Subcutaneous abdominal adipose tissue (tissue), 5 donors: ENCODE measurements around the gene GALNT12.

ENCODE experiments used
- H3K27ac ChIP-seq: one replicate; pipeline ENCODE4 v1.7.0; 2013; ENCODE audit warnings: low read depth, mild to moderate bottlenecking, inconsistent platforms, low read length, moderate library complexity
- H3K27me3 ChIP-seq, 5 donors: one replicate each; pipeline ENCODE4 v1.7.0; 2013; ENCODE audit warnings: low read length in 5 of 5, inconsistent platforms in 1 of 5; ENCODE audit not compliant: control insufficient read depth in 5 of 5, insufficient read depth in 4 of 5
- H3K36me3 ChIP-seq, 5 donors: one replicate each; pipeline ENCODE4 v1.7.0; 2013; ENCODE audit warnings: low read length in 5 of 5; ENCODE audit not compliant: control insufficient read depth in 5 of 5, insufficient read depth in 5 of 5
- H3K4me1 ChIP-seq, 5 donors: one replicate each; pipeline ENCODE4 v1.7.0; 2013; ENCODE audit warnings: low read length in 5 of 5, mild to moderate bottlenecking in 3 of 5, moderate library complexity in 1 of 5; ENCODE audit not compliant: control insufficient read depth in 5 of 5, insufficient read depth in 5 of 5
- H3K4me3 ChIP-seq, 5 donors: one replicate each; pipeline ENCODE4 v1.7.0; 2013; ENCODE audit warnings: low read length in 5 of 5, low read depth in 1 of 5
- H3K9ac ChIP-seq, 5 donors: one replicate each; pipeline ENCODE4 v1.7.0; 2013; ENCODE audit warnings: low read length in 5 of 5, mild to moderate bottlenecking in 4 of 5, moderate library complexity in 3 of 5
- H3K9me3 ChIP-seq, 5 donors: one replicate each; pipeline ENCODE4 v1.7.0; 2013; ENCODE audit warnings: low read length in 5 of 5; ENCODE audit not compliant: control insufficient read depth in 5 of 5
- donor health status: healthy.
- donor health status: healthy.
- donor health status: healthy.
- donor health status: healthy.
- donor health status: healthy.

GALNT12 gene

GRCh38 chr9:98811051-98811650 is 3.7 kb downstream of the GALNT12 start:
- no peak overlapping the region for H3K27ac ChIP-seq

GRCh38 chr9:98815391-98815951 is 8.0 kb downstream of the GALNT12 start:
- H3K36me3 ChIP-seq, result no peaks in the 10 kb centered on the region
- H3K9me3 ChIP-seq, result peaks cover 0 to 6% (median 3%) of the 10 kb centered on the region in 5 donors
- H3K27ac ChIP-seq, result no peak overlapping the region
- H3K9ac ChIP-seq, result no peak overlapping the region
- H3K4me3 ChIP-seq, result no peak overlapping the region
- H3K4me1 ChIP-seq, result no peaks in the 10 kb centered on the region
- no peaks in the 10 kb centered on the region for H3K27me3 ChIP-seq

More at GRCh38 chr9:98811051-98811650, 3.7 kb downstream of the GALNT12 start:
- no peak overlapping the region for H3K4me3 ChIP-seq
- H3K9ac ChIP-seq, result no peak overlapping the region
- H3K9me3 ChIP-seq, result no peaks in the 10 kb centered on the region
- peaks cover 2 to 21% (median 18%) of the 10 kb centered on the region in 5 donors for H3K4me1 ChIP-seq
- no peaks in the 10 kb centered on the region for H3K36me3 ChIP-seq
- H3K27me3 ChIP-seq, result peaks cover 3 to 18% (median 13%) of the 10 kb centered on the region in 5 donors

- Histone ChIP-seq H3K27ac (no peak overlapping the region), H3K9ac (no peak overlapping the region), H3K9me3 (peaks cover 0 to 6% (median 3%) of the 10 kb centered on the region in 5 donors), H3K36me3 (no peaks in the 10 kb centered on the region), H3K27me3 (peaks cover 0 to under 1% (median 0%) of the 10 kb centered on the region in 5 donors), H3K4me1 (no peaks in the 10 kb centered on the region), H3K4me3 (no peak overlapping the region)
Observed at GRCh38 chr9:98818764-98819163, 11.3 kb downstream of the GALNT12 start.

GRCh38 chr9:98819231-98819630 is 11.8 kb downstream of the GALNT12 start:
- Histone ChIP-seq H3K9ac (no peak overlapping the region), H3K4me3 (no peak overlapping the region), H3K27ac (no peak overlapping the region), H3K27me3 (peaks cover 0 to 2% (median 0%) of the 10 kb centered on the region in 5 donors), H3K36me3 (no peaks in the 10 kb centered on the region), H3K4me1 (no peaks in the 10 kb centered on the region), H3K9me3 (peaks cover 0 to 10% (median 6%) of the 10 kb centered on the region in 5 donors)

GRCh38 chr9:98821831-98822230 is 14.4 kb downstream of the GALNT12 start:
- Histone ChIP-seq H3K27me3 (peaks cover 0 to 2% (median 0%) of the 10 kb centered on the region in 5 donors), H3K27ac (no peak overlapping the region), H3K36me3 (peaks cover 0 to 2% (median 0%) of the 10 kb centered on the region in 5 donors), H3K4me1 (no peaks in the 10 kb centered on the region), H3K9me3 (peaks cover 0 to 14% (median 9%) of the 10 kb centered on the region in 5 donors), H3K9ac (no peak overlapping the region), H3K4me3 (no peak overlapping the region)

- no peak overlapping the region for H3K4me3 ChIP-seq
- H3K27me3 ChIP-seq, result peaks cover 0 to 2% (median 0%) of the 10 kb centered on the region in 5 donors
Observed at GRCh38 chr9:98822661-98823060, 15.2 kb downstream of the GALNT12 start.

GRCh38 chr9:98823666-98824334 is 16.3 kb downstream of the GALNT12 start:
- peaks cover 0 to 3% (median 0%) of the 10 kb centered on the region in 5 donors for H3K36me3 ChIP-seq
- no peaks in the 10 kb centered on the region for H3K4me1 ChIP-seq
- no peak overlapping the region for H3K27ac ChIP-seq
- H3K4me3 ChIP-seq, result no peak overlapping the region
- peaks cover 0 to 12% (median 7%) of the 10 kb centered on the region in 5 donors for H3K9me3 ChIP-seq
- H3K27me3 ChIP-seq, result peaks cover 0 to 2% (median 0%) of the 10 kb centered on the region in 5 donors
- H3K9ac ChIP-seq, result no peak overlapping the region

More at GRCh38 chr9:98822661-98823060, 15.2 kb downstream of the GALNT12 start:
- peaks cover 0 to 3% (median 0%) of the 10 kb centered on the region in 5 donors for H3K36me3 ChIP-seq
- H3K27ac ChIP-seq, result no peak overlapping the region
- H3K4me1 ChIP-seq, result no peaks in the 10 kb centered on the region
- no peak overlapping the region for H3K9ac ChIP-seq
- peaks cover 0 to 14% (median 9%) of the 10 kb centered on the region in 5 donors for H3K9me3 ChIP-seq

GRCh38 chr9:98825414-98825813 is 17.9 kb downstream of the GALNT12 start:
- Histone ChIP-seq H3K9me3 (peaks cover 0 to 8% (median 4%) of the 10 kb centered on the region in 5 donors), H3K4me1 (no peaks in the 10 kb centered on the region), H3K36me3 (peaks cover 0 to 3% (median 0%) of the 10 kb centered on the region in 5 donors), H3K4me3 (no peak overlapping the region), H3K27ac (no peak overlapping the region), H3K9ac (no peak overlapping the region), H3K27me3 (peaks cover 0 to 2% (median 0%) of the 10 kb centered on the region in 5 donors)

- Histone ChIP-seq H3K9ac (no peak overlapping the region), H3K27me3 (peaks cover 0 to 2% (median 0%) of the 10 kb centered on the region in 5 donors)
Observed at GRCh38 chr9:98826716-98827115, 19.2 kb downstream of the GALNT12 start.

GRCh38 chr9:98829766-98830165 is 22.3 kb downstream of the GALNT12 start:
- Histone ChIP-seq H3K9me3 (no peaks in the 10 kb centered on the region), H3K27ac (no peak overlapping the region), H3K4me3 (no peak overlapping the region), H3K27me3 (no peaks in the 10 kb centered on the region), H3K4me1 (peaks cover 2 to 6% (median 3%) of the 10 kb centered on the region in 5 donors), H3K9ac (no peak overlapping the region), H3K36me3 (peaks cover 0 to 3% (median 0%) of the 10 kb centered on the region in 5 donors)

More at GRCh38 chr9:98826716-98827115, 19.2 kb downstream of the GALNT12 start:
- H3K4me1 ChIP-seq, result no peaks in the 10 kb centered on the region
- H3K4me3 ChIP-seq, result no peak overlapping the region
- H3K9me3 ChIP-seq, result peaks cover 0 to 8% (median 4%) of the 10 kb centered on the region in 5 donors
- H3K27ac ChIP-seq, result no peak overlapping the region
- peaks cover 0 to 3% (median 0%) of the 10 kb centered on the region in 5 donors for H3K36me3 ChIP-seq
